Naive thymus-derived CD4-positive, alpha-beta T cell (primary cell): ENCODE data around the gene DDTL. TPM values are rescaled to one million over a fixed set of nuclear protein-coding genes. Genes with fewer than 3 reads are reported as not detected.
"Not testable (repeated sequence)": the region's sequence is repeated elsewhere in the genome, so short reads cannot be mapped to it uniquely, and the experiment has no call there.

ENCODE experiments used
- ATAC-seq: fragments of 150-1000 bp; cut with Tn5 transposase; 2 replicates; pipeline ENCODE4 v1.10.0; 2021; ENCODE audit warnings: mild to moderate bottlenecking, moderate library complexity
- CTCF ChIA-PET: fragments of 350-600 bp; sonication (Branson Sonifier 250); formaldehyde crosslinking; loops from one replicate; lab custom pipeline; 2021; ENCODE audit warnings: antibody characterized with exemption; lab: Charles Lee
- POLR2A ChIA-PET: fragments of 350-600 bp; sonication (Branson Sonifier 250); formaldehyde crosslinking; loops from one replicate; lab custom pipeline; 2021; ENCODE audit warnings: antibody characterized with exemption, inconsistent platforms; lab: Charles Lee
- DNase-seq, 9 donors: peaks; one replicate each; pipeline versions ENCODE4 v3.0.0 to v3.0.0-alpha.2; 2020 to 2022; ENCODE audit warnings: mixed read lengths in 1 of 9
- H3K27ac ChIP-seq: one replicate; pipeline ENCODE4 v1.7.0; 2013; ENCODE audit warnings: mild to moderate bottlenecking, low read depth, low read length, moderate library complexity
- H3K27me3 ChIP-seq, 2 donors: one replicate each; pipeline ENCODE4 v1.7.0; 2013; ENCODE audit warnings: low read length in 2 of 2, mild to moderate bottlenecking in 2 of 2, moderate library complexity in 2 of 2; ENCODE audit not compliant: control insufficient read depth in 2 of 2, insufficient read depth in 2 of 2
- H3K36me3 ChIP-seq, 3 experiments: 1 replicate in 2 of 3; 2 replicates in 1 of 3; pipeline ENCODE4 v1.7.0; 2013; ENCODE audit warnings: low read length in 3 of 3, mild to moderate bottlenecking in 3 of 3, moderate library complexity in 1 of 3; ENCODE audit not compliant: insufficient read depth in 3 of 3, control insufficient read depth in 2 of 3
- H3K4me1 ChIP-seq, 2 donors: one replicate each; pipeline ENCODE4 v1.7.0; 2013; ENCODE audit warnings: low read length in 2 of 2, mild to moderate bottlenecking in 2 of 2, moderate library complexity in 1 of 2; ENCODE audit not compliant: control insufficient read depth in 2 of 2, insufficient read depth in 2 of 2
- H3K4me3 ChIP-seq: 2 replicates; pipeline ENCODE4 v1.7.0; 2013; ENCODE audit warnings: mild to moderate bottlenecking, low read length
- H3K9me3 ChIP-seq, 3 experiments: 1 replicate in 2 of 3; 2 replicates in 1 of 3; pipeline ENCODE4 v1.7.0; 2013; ENCODE audit warnings: low read length in 3 of 3; ENCODE audit not compliant: control insufficient read depth in 2 of 3
- H3K27ac Mint-ChIP-seq, 9 donors: one replicate each; pipeline ENCODE4 v1.8.0; 2020 to 2022; ENCODE audit warnings: mixed read lengths in 9 of 9, mild to moderate bottlenecking in 8 of 9, moderate library complexity in 5 of 9, inconsistent platforms in 2 of 9
- H3K27me3 Mint-ChIP-seq, 5 donors: one replicate each; pipeline ENCODE4 v1.8.0; 2021 to 2022; ENCODE audit warnings: mixed read lengths in 5 of 5, mild to moderate bottlenecking in 1 of 5
- H3K36me3 Mint-ChIP-seq, 5 donors: one replicate each; pipeline ENCODE4 v1.8.0; 2020 to 2022; ENCODE audit warnings: mixed read lengths in 5 of 5, mild to moderate bottlenecking in 3 of 5, inconsistent platforms in 1 of 5
- H3K4me1 Mint-ChIP-seq, 7 donors: one replicate each; pipeline ENCODE4 v1.8.0; 2020 to 2022; ENCODE audit warnings: mixed read lengths in 7 of 7, mild to moderate bottlenecking in 3 of 7, inconsistent platforms in 1 of 7
- H3K4me3 Mint-ChIP-seq, 10 donors: one replicate each; pipeline ENCODE4 v1.8.0; 2020 to 2022; ENCODE audit warnings: mild to moderate bottlenecking in 10 of 10, mixed read lengths in 10 of 10, moderate library complexity in 6 of 10, inconsistent platforms in 2 of 10
- H3K9me3 Mint-ChIP-seq, 11 donors: one replicate each; pipeline ENCODE4 v1.8.0; 2020 to 2022; ENCODE audit warnings: mixed read lengths in 11 of 11, mild to moderate bottlenecking in 4 of 11, inconsistent platforms in 1 of 11, moderate library complexity in 1 of 11
- intact Hi-C, 2 donors: fragments of 100-400 bp; cut with micrococcal nuclease; formaldehyde crosslinking; loops; one replicate each; pipeline ENCODE4 v1.15.1; 2023
- polyA plus RNA-seq, 2 donors: library from polyadenylated mRNA; unstranded; fragments of 300-500 nt; fragmentation: Illumina TruSeq; gene quantifications; one replicate each; pipeline ENCODE4 v1.2.3, GENCODE V29; 2021
- total RNA-seq, 6 experiments: library from RNA in 5 of 6; stranded (reverse) in 5 of 6; gene quantifications; 1 replicate in 5 of 6; 2 replicates in 1 of 6; pipeline ENCODE4 v1.2.3 and lab custom pipeline; 2021 to 2026

Gene DDTL
- total and polyA plus RNA-seq, 7 experiments from 2014 or later, result 2.3 to 5.7 (median 3.6) TPM

DNA sequence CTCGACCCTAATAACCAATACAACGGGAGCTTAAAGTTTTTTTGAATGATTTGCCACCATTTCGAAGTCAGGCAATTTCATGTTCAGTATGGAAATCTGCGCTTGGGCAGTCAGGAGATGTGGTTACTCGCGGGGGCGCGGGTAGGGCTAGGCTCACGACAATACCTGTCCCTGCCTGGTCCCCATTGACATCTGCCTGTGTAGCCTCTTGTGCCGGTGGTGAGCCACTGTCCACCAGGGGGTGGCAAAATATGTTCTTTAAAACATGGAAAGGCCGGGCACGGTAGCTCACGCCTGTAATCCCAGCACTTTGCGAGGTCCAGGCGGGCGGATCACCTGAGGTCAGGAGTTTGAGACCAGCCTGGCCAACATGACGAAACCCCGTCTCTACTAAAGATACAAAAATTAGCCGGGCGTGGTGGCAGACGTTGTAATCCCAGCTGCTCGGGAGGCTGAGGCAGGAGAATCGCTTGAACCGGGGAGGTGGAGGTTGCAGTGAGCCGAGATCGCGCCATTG lies 8.2 kb downstream of the DDTL start:
- H3K4me3 Mint-ChIP-seq, H3K4me1 ChIP-seq, H3K27me3 ChIP-seq, POLR2A ChIA-PET, H3K36me3 Mint-ChIP-seq, H3K27me3 Mint-ChIP-seq, H3K4me3 ChIP-seq, DNase-seq, CTCF ChIA-PET, H3K9me3 Mint-ChIP-seq, H3K27ac Mint-ChIP-seq, H3K9me3 ChIP-seq, H3K27ac ChIP-seq: not testable (repeated sequence)
- intact Hi-C loops, result loop anchor here in 1 of 2 donors (5.0 kb wide), 1 partner anchor 43 kb away; no protein-coding TSS in a partner anchor
- H3K36me3 ChIP-seq, result peaks cover 3 to 20% (median 4%) of the 10 kb centered on the region in 3 experiments
- peak; percentile 36 for ATAC-seq
- H3K4me1 Mint-ChIP-seq, result peaks cover 10 to 20% (median 17%) of the 10 kb centered on the region in 7 donors

DNA sequence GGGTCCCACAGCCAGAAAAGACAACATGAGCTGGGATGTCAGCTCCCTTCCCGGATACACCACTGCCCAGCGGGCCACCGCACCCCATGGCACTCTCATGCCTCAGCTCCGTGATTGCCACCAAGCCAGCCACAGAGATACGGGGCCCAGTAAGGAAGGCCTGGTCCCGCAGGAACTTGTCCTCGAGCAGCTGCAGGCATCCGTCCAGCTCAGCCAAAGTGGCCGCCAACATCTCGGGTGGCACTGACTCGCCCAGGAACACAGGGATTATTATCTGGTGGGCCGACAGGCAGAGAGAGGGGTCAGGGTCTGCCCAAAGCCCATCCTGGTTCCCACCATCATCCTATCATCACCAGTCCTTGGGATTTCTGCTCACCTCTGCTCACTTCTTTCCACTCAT lies 10.6 kb downstream of the DDTL start:
- POLR2A ChIA-PET, CTCF ChIA-PET, H3K9me3 ChIP-seq, H3K36me3 ChIP-seq, H3K4me3 Mint-ChIP-seq, H3K4me1 Mint-ChIP-seq, H3K4me1 ChIP-seq, H3K27me3 ChIP-seq, H3K27ac Mint-ChIP-seq, H3K4me3 ChIP-seq, ATAC-seq, H3K27me3 Mint-ChIP-seq, H3K27ac ChIP-seq, intact Hi-C loops, H3K36me3 Mint-ChIP-seq, DNase-seq, H3K9me3 Mint-ChIP-seq: not testable (repeated sequence)

DNA sequence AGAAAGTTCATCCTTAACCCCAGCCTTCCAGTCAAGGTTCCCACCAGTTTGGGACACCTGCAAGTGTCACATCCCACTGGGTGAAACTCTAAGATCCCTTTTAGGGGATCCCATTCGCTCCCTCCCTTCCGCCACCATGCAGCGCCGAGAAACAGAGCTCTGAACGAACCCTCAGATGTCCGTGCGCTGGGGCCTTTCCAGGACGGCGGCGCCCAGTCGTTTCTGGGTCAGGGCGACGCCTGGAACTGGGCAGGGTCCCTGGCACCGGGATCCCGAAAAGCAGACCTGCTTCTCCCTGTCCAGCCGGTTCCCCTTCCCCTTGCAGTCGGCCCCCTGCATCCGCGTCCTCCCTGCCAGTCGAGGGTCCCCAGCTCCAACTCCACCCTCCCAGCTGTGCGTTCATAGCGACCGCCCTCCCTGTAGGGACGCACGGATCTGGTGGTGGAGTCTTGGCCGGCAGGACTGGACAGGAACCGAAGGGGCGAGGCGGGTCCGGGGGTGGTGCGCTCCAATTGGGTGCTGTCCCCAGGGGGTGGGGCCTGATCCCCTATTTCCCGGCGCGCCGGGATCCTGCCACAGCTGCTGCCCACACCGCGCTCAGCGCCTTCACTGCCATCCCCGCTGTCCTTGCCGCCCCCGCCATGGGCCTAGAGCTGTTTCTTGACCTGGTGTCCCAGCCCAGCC lies 13.0 kb downstream of the DDTL start, which contains the start of gene GSTT2:
Gene GSTT2, plus strand, starts transcription at position 578 of the 684 bp plus-strand sequence.
- H3K27me3 Mint-ChIP-seq, ATAC-seq, H3K9me3 Mint-ChIP-seq, POLR2A ChIA-PET, H3K4me3 ChIP-seq, H3K36me3 Mint-ChIP-seq, H3K27me3 ChIP-seq, H3K27ac ChIP-seq, H3K4me1 Mint-ChIP-seq, H3K36me3 ChIP-seq, DNase-seq, H3K4me1 ChIP-seq, H3K9me3 ChIP-seq, CTCF ChIA-PET, H3K27ac Mint-ChIP-seq: not testable (repeated sequence)
- intact Hi-C loops, result loop anchor here (5.0 to 10.0 kb wide), 7 partner anchors 58 to 548 kb away; partner anchors contain the start of gene SUSD2 (in 1 of the 2)
- peak within 1 kb of the TSS in 1 of 10 donors; percentile 28 for H3K4me3 Mint-ChIP-seq

DNA sequence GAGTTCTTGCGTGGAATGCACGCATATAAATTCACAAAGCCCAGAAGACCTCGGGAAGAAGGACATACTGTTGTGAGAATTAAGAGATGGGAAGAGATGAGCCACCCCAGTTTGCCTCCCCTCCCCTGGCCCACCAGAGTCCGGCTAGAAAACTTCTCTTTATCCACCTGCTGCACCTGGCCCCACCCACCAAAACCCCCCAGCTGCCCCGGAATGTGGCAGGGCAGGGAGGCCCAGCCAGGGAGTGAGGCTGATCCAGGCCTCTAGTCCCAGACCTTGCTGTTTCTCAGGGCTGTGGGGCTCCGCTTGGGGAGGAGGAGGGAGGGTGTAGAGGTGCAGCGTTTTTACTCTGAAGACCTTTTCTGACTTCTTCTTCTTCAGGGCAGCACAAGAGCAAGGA lies 13.9 kb downstream of the DDTL start:
- intact Hi-C loops, result loop anchor here (5.0 to 10.0 kb wide), 7 partner anchors 57 to 547 kb away; partner anchors contain the start of gene SUSD2 (in 1 of the 2)
- H3K4me1 Mint-ChIP-seq, H3K36me3 Mint-ChIP-seq, H3K27ac ChIP-seq, CTCF ChIA-PET, H3K27me3 ChIP-seq, H3K9me3 Mint-ChIP-seq, H3K4me1 ChIP-seq, POLR2A ChIA-PET, DNase-seq, H3K27ac Mint-ChIP-seq, H3K27me3 Mint-ChIP-seq, ATAC-seq, H3K36me3 ChIP-seq, H3K4me3 ChIP-seq, H3K9me3 ChIP-seq: not testable (repeated sequence)
- H3K4me3 Mint-ChIP-seq, result peak overlapping the region in 1 of 10 donors; percentile 28

DNA sequence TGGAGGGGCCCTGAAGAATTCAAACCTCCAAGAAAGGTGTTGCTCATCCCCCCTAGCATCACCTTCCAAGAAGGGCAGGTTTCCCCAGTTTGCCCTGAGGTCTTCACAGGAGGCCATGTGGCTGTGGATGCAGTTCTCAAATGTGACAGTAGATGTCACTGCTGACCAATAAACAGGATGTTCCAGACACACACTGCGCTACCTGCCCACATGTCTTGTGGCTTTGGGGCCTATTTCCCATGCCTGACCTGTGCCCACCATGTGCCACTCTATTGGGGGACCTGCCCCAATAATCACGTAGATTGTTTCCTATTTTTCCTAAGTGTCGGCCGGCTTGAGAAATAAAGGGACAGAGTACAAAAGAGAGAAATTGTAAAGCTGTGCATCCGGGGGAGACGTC lies 17.7 kb downstream of the DDTL start:
- Mint-ChIP-seq H3K4me3 (no peak overlapping the region), H3K4me1 (peaks cover 0 to 10% (median 2%) of the 10 kb centered on the region in 7 donors), H3K9me3 (peaks cover 0 to 2% (median 0%) of the 10 kb centered on the region in 11 donors), H3K27ac (peak overlapping the region in 2 of 9 donors; percentile 10 to 16), H3K36me3 (no peaks in the 10 kb centered on the region), H3K27me3 (peaks cover 0 to 4% (median 0%) of the 10 kb centered on the region in 5 donors)
- POLR2A ChIA-PET, result no interaction called here
- Histone ChIP-seq H3K36me3 (no peaks in the 10 kb centered on the region), H3K4me3 (no peak overlapping the region), H3K4me1 (no peaks in the 10 kb centered on the region), H3K9me3 (no peaks in the 10 kb centered on the region), H3K27ac (no peak overlapping the region), H3K27me3 (no peaks in the 10 kb centered on the region)
- DNase-seq, result peak in 7 of 9 donors; percentile 31 to 69 (median 37)
- intact Hi-C loops, result loop anchor here (5.0 to 10.0 kb wide), 7 partner anchors 53 to 543 kb away; partner anchors contain the start of gene SUSD2 (in 1 of the 2)
- peak; percentile 89 for ATAC-seq
- CTCF ChIA-PET, result no interaction called here

DNA sequence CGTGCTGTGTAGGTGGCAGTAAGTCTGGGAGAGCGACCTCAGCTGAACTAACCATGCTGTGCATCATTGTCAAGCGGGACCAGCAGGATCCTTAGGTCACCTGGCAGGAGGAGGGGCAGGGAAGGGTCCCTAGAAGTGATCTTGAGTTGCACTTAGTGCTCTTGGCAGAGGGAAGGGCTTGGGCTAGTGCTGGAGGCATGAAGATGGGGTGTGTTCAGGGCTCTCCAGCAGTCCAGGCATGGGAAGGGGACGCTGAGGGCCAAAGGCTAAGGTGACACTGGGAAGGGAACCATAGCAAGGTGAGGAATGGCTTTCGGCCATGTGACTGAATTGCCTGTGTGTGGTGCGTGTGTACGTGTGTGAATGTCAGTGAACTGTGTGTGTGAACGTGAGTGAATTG lies 19.4 kb downstream of the DDTL start:
- H3K36me3 Mint-ChIP-seq, H3K4me1 Mint-ChIP-seq, ATAC-seq, H3K27me3 ChIP-seq, H3K9me3 Mint-ChIP-seq, CTCF ChIA-PET, H3K27ac ChIP-seq, H3K4me3 ChIP-seq, H3K9me3 ChIP-seq, H3K36me3 ChIP-seq, H3K4me3 Mint-ChIP-seq, H3K4me1 ChIP-seq, DNase-seq, H3K27me3 Mint-ChIP-seq, POLR2A ChIA-PET: not testable (repeated sequence)
- intact Hi-C loops, result loop anchor here in 1 of 2 donors (10.0 kb wide), 2 partner anchors 149 to 199 kb away; partner anchors contain the start of gene SUSD2
- peak overlapping the region in 2 of 9 donors; percentile 5 to 22 for H3K27ac Mint-ChIP-seq
